Activated T-helper 1 cell treated with Interleukin-2 at 50 U/mL for 16 hours (primary cell): Measurements from ENCODE around the gene LRSAM1.
"Not testable (repeated sequence)": the region's sequence is repeated elsewhere in the genome, so short reads cannot be mapped to it uniquely, and the experiment has no call there.

Experiments used
- DNase-seq: peaks from one replicate; pipeline ENCODE4 v3.0.0-alpha.2; 2020; ENCODE audit warnings: low read depth

The LRSAM1 gene

DNA sequence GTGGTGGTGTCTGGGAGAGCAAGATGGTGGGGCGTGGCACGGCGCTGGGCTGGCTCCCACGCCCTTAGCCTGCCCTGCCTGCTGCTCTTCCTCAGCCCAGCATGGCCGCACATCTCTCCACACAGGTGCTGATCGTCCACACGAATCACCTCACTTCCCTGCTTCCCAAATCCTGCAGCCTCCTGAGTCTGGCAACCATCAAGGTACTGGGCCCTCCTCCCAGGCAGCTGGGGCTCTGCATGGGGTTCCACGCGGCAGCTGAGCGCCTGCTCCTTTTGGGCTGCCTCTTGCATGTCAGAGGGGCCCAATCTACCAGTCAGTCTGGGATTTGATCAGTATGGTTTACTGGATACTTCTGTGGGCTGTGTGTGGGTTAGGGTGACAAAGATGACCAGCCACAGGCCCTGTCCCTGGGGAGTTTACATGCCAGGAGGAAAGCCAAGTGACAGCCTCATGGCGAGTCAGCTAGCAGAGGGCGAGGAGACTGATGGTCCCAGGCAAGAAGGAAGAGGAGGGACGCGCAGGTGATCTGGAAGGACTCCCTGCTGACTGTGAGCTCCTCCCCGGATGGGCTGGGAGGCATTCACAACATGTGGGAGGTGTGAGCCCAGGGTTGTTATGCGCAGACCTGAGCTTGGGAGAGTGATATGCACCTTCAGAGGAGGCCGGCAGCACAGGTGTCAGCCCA is 6.0 kb downstream of the LRSAM1 start:
- DNase-seq = no peak

DNA sequence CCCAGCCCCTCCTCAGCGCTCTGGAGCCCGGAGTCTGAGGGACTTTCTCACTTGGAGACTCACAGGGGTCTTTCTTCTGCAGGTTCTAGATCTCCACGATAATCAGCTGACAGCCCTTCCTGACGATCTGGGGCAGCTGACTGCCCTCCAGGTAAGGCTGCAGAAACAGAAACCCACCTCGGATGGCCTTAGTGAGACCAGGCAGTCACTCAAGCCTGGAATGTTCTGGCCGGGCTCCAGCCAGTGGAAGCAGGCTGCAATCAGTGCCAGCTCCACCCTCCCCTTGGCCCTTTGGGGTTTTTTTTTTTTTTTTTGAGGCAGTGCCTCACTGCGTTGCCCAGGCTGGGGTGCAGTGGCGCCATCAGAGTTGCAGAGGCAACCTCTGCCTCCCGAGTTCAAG is 7.6 kb downstream of the LRSAM1 start:
- DNase-seq = no peak

DNA sequence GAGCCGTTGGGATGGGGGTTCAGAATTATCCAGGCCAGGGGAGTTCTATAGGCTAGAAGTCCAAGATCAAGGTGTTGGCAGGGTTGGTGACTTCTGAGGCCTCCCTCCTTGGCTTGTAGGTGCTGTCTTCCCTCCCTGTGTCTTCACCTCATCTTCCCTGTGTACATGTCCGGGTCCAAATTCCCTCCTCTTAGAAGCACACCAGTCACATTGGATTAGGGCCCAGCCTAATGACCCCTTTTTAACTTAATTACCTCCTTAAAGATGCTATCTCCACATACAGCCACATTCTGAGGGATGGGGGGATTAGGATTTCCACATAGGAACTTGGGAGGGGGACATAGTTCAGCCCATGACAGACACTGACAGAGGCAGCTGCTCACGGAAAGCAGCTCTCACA is 12.1 kb downstream of the LRSAM1 start:
- DNase-seq = no peak

DNA sequence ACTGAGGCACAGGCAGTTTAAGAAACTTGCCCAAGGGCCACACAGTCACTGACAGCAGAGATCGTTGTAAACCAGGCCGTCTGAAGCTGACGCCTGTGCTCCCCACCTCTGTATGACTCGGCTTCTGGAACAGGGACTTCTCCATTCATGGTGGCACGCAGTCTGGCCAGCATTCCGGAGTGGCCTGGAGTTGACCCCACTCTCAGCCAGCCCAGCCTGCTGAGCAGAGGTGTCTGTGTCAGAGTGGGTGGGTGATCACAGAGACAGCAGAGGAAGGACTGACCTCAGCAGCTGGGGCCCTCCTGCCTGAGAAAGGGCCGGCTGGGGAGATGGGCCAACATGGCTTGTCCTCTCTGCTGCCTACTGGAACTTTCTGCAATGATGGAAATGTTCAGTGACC is 12.6 kb downstream of the LRSAM1 start:
- no peak for DNase-seq

DNA sequence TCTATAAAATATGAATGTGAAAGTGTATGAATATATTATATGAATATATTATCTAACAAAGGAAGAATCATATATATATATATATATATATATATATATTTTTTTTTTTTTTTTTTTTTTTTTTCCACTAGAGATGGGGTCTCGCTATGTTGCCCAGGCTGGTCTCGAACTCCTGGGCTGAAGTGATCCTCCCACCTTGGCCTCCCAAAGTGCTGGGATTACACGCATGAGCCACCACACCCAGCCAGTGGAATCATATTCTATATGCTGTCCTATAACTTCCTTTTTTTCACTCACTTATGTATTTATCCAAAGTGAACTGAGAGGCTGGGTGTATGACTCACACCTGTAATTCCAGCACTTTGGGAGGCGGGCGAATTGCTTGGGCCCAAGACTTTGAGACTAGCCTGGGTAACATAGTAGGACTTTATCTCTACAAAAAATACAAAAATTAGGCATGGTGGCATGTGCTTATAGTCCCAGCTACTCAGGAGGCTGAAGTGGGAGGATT is 15.2 kb downstream of the LRSAM1 start:
- not testable (repeated sequence) for DNase-seq

DNA sequence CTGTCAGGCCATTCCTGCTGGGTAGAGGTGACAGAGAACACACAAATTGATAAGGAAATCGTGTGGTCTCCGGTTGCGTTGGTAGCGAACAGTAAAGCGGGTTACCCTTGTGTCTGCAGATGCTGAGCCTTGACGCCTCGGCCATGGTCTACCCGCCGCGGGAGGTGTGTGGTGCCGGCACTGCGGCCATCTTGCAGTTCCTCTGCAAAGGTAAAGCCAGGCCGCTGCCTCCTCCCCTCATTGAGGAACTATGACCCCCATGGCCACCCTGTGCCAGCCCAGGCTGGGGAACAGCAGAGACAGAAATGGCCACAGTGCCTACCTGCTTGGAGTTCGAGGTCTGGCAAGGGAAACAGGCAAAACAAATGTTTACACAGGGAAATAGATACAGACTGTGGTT is 16.3 kb downstream of the LRSAM1 start:
- no peak for DNase-seq

DNA sequence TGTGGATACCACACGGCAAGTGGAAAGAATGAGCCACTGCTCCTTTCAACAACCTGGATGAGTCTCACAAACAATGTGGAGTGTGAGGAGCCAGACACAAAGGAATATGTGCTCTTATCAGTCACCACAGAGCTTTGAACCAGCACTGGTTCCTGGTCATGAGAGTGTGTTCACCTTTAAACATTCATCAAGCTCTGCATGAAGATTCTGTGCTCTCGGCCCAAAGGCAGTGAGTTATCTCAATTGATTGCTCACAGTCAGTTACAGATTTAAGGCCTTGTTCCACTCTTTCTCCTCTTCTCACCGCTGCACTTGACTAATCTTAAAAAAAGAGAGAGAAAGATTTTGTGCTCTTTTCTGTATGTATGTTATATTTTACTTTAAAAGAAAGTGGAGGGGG is 19.4 kb downstream of the LRSAM1 start:
- DNase-seq = no peak

DNA sequence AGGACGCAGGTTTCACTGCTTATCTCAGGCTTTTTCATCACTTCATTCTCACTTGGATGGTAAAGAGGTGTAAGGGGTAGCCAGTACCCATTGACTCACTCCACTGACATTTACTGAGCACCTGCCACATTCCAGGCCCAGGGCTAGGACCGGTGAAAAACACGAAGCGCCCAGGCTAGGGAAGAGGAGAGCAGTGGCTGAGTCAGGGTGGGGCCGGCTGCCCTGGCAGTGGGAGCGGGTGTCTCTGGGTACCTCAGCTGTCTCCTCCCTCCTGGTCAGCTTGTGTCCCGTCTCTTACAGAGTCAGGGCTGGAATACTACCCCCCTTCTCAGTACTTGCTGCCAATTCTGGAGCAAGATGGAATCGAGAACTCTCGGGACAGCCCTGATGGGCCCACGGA is 22.2 kb downstream of the LRSAM1 start:
- no peak for DNase-seq

DNA sequence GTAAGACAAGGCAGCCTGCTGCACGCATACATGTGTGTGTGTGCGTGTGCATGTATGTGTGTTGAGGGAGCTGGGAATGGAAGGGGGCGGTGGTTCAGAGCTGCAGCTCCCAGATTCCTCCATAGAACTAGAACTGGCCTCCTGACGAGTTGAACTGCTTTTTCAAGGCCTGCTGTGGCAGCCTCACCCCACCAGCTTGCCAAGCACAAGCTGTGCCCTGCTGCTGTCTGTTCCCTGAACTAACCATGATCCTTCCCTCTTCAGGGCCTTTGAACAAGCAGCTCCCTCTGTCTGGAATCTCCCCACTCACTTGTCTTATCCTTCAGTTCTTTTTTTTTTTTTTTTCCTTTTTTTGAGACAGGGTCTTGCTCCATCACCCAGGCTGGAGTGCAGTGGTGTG is 22.6 kb downstream of the LRSAM1 start:
- DNase-seq = no peak

DNA sequence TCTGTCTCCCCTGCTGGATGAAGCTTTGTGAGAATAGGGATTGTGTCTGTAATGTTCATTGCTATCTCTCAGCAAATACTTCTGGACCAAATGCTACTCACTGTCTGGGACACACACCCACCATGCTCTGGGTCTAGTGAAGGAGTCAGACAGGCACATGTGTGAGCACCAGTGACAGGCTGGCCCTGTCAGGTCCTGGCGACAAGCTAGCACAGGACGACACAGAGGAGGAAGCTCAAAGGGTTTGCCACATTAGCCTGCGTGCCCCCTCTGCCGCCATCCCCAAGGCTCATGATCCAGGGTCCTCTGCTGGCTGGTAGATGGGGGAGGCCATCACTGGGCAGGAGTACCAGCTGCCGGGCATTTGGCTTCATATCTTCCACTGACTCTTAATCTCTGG is 23.3 kb downstream of the LRSAM1 start:
- DNase-seq = no peak

DNA sequence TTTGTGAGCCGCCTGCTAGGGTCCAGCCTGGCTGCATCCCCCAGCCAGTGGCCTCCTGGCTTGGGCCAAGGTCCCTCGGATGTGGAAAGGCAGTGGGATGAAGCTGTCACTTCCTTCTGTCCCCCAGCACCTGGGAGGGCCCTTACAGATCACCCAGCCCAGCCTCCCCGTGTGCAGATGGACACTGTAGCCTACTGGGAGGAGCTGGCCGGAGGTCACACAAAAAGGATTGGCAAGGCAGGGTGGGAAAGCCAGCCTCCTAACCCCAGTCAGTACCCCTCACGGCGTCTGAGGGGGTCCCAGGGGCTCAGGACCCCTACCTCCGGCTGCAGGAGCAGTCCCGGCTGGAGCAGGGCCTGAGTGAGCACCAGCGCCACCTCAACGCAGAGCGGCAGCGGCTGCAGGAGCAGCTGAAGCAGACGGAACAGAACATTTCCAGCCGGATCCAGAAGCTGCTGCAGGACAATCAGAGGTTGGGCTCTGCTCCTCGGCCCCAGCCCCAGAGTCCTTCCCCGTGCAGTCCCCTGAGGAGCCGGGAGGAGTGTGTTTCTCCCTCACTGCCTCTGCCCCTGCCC is 28.3 kb downstream of the LRSAM1 start:
- no peak for DNase-seq

DNA sequence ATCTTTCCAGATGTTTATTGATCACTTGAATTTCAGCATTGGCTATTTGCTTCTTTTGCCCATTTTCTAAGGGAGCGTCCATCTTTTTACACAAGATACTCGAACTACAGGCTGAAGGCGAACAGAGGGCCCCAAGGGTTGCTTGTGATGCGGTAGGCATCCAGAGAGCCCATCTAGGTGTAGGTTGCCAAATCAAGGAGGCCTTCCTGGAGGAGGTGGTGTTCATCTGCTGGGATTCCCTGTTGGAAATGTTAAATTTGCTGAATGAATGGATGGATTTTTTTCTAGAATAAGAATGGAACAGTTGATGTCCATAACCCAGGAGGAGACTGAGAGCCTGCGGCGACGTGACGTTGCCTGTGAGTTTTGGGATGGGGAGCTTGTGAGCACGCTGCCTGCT is 31.4 kb downstream of the LRSAM1 start:
- DNase-seq = no peak

DNA sequence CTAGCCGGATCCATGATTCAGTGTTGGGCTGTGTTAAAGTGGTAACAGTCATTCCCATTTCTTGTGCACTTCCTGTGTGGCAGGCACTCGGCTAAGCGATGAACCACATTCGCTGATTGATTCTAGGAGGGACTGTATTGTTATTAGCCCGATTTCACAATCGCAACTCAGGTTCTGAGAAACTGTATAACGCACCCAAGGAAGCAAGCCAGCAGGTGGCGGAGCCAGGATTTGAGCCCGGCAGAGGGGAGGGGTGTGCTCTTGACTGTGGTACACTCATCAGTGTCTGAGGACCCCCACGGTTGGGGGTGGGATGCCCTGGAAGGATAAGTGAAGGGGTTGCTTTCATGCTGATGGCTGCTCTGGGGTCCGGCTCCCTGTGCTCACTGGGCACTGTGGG is 34.7 kb downstream of the LRSAM1 start:
- DNase-seq = no peak

DNA sequence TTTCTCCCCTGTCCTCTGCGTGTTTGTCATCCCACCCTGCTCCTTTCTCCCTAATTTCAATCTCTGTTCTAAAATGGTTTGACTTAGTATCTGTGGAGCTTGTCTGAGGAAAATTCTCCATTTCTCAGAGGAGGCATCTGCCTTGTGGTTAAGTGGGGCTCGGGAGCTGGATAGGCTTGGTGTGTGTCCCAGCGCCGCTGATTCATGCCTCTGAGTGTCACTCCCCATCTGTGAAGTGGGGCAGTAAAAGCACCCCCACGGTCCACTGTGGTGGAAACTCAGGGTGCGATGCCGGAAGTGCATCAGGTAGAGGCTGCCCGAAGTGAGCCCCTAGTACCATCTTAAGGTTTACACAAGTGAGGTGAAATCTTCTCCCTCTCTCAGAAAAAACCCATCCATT is 37.6 kb downstream of the LRSAM1 start:
- DNase-seq = no peak

DNA sequence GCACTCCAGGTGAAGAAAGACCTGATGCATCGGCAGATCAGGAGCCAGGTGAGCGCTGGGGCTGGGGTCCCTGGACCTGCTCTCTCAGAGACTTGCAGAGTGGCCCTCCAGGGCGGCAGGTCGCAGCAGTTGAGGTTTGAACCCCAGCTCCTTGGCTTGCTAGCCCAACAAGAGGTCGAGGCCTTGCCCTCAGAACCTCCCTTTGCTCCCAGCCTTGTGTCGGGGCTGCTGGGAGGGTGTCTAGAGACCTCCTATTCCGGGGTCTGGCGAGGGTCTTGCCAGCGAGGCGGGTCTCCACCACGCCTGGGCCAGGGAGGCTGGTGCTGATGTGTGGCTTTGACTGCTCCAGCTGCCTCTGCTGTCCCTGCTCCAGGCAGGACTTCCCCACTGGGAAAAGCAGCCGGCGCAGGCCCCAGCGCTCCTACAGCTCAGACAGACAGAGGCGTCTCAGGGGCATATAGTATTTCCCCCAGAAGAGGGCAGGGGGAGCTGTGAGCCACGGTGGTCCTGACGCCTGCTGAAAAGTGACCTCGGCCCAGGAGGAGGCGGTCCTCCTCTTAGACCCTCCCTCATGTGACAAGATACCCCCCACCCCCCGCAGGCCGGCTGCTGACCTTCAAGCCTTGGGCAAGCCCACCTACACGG is 38.3 kb downstream of the LRSAM1 start:
- no peak for DNase-seq

DNA sequence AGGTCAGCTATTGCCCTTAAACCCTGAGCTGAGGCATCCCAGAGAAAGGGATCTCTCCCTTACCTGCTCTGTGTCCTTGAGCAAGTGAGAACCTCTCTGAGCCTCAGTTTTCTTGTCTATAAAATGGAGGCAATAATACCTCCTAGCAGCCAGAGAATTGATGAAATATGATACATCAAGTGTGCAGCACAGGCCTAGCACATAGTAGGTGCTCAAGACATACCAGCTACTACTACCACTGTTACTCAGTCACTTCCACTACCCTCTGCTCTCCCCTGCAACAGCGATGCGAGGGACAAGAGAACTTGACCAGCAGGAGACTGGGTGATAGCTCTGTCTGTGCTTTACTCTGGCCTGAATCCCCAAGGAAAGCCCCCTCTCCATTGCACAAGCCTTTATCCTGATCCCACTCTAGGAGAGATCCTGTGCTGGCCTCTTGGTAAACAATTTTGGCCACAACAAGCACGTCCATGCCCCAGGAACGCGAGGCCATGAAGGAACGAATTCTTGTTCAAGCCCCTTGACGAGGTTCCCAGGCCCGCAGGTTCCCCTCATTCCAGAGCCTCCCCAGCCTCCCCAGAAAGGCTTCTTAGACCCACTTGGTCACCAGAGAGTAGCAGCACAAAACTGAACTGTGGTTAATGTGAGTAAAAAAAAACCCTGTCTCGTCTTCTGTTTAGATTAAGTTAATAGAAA is 39.4 kb downstream of the LRSAM1 start:
- DNase-seq = no peak

DNA sequence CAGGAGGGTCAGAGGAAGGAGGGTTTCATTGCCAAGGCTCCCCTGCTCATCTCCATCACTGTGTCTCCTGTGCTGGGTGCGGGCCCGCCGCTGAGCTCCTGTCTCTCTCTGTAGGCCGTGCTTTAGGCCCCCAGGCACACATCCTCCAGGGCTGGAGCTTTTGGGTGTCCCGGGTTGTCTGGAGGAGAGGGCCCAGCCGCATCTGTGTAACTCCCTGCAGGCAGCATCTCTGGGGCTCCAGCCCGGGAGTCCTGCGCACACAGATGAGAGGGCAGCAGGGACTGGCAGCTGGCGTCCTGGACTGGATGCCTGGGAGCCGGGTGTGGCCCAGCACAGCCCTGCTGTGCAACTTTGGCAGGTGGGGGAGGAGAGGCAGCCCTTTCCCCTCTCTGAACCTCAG is 40.2 kb downstream of the LRSAM1 start:
- no peak for DNase-seq

DNA sequence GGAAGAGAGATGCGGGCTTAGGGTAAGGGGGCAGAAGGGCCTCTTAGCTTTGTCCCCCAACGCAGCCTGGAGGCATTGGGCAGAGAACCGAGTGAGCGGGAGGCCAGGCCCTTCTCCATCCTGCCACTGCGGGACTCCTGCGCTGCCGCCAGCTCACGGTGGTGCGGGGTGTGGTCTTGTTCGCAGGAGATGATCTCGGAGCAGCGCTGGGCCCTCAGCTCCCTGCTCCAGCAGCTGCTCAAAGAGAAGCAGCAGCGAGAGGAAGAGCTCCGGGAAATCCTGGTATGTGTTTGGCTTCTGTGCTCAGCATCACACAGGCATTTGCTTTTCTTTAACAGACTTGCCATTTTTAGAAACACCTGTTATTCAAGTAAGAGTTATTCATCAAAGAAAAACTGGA is 41.3 kb downstream of the LRSAM1 start:
- no peak for DNase-seq

DNA sequence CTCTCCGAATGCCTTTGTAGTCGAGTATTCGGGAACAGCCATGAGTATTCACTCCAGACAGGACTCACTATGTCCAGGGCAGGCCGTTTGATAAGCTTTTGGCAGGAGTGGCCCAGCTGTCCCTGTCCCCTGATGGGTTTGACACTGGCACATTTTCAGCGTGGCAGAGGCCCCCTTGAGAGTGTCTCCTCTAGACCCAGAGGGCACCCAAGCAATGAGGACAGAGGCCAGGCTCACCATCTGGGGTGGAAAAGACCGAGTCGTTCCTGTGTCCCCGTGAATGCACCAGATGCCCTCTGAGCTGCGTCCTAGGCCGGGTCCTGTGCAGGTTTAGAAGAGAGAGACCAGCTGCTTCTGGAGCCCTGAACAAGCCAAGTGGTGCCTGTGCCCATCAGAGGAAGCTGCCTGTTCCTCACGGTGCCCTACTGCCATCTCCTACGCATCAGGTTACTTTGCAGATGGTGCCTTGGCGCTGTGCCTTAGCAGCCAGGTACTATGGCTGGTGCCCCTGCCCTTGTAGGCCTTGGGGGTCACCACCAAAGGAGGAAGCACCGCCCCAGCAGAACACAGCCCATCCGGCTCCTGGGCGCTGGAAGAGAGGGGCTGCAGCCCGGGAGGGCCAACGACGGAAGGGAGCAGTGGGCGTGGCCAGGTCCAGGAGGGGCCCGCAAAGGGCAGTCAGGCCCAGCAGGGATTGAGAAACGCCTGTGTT is 42.4 kb downstream of the LRSAM1 start:
- no peak for DNase-seq

DNA sequence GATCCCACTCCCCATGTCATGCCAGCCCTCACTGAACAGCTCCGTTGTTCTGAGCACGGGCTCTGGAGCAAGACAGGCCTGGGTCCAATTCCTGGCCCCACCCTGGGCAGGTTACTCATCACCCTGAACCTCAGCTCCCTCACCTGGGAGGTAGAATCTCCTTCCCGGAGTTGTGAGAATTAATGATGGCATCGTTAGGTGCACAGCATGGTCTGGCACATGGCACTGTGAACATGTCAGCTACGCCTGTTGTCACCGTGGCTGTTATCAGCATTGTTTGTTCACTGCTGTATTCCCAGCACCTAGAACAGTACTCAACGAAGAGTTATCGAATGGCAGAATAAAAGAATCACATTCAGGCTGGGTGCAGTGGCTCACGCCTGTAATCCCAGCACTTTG is 43.0 kb downstream of the LRSAM1 start:
- no peak for DNase-seq

DNA sequence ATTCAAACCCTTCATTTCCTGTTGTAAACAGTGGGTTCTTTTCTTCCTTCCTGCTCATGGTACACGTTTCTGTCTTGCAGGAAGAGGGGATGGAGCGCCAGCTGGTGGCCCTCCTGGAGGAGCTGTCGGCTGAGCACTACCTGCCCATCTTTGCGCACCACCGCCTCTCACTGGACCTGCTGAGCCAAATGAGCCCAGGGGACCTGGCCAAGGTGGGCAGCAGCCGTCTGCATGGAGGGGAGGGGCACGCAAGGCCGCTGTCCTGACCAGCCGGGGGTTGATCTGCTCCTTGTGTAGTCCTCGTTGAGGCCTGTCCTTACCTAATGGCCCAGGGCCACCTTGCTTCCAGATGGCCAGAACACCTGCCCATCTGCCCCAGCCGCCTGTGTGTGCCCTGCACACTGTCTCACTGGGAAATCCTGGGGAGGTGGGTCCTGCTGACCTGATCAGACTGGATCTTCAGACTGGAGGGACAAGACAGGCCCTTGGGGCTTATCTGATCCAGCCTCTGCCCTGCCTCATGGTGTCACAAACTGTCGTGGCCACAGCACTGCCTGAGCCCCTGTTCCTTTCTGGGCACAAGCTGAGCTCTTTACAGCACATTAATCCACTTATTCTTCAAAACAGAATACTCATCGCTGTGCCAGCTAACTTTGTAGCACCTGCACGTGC is 44.7 kb downstream of the LRSAM1 start:
- DNase-seq = no peak

DNA sequence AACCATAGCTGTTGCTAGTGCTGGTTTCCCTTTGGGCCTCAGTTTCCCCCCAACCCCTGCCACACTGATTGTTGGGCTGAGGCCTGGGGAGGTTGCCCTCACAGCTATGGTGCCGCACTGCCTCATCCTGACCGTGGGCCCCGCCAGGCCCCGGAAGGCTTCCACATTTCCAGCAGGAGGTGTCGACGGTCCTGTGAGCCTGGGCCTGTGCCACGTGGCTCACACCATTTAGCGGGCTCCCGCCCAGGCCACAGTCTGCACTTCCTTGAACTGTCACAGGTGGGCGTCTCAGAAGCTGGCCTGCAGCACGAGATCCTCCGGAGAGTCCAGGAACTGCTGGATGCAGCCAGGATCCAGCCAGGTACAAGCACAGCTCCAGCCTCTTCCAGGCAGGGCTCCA is 45.7 kb downstream of the LRSAM1 start:
- no peak for DNase-seq
